GM23338 (cell line): ENCODE data around the gene OSGEPL1.

Source experiments
- CREB1 ChIP-seq: fragments of 250-450 bp; sonication (Bioruptor Pico); IDR thresholded peaks from 2 replicates; pipeline ENCODE4 v1.5.0; 2020; ENCODE audit warnings: low read depth, mild to moderate bottlenecking, moderate library complexity
- EZH2 ChIP-seq: fragments of 200-600 bp; sonication (generic); IDR thresholded peaks from one replicate; pipeline ENCODE4 v1.8.0; 2017; ENCODE audit warnings: antibody characterized with exemption, mild to moderate bottlenecking, low read depth; ENCODE audit not compliant: unreplicated experiment
- EZH2phosphoT487 ChIP-seq: fragments of 200-600 bp; sonication (generic); IDR thresholded peaks from one replicate; pipeline ENCODE4 v1.8.1; 2018; ENCODE audit warnings: antibody characterized with exemption; ENCODE audit not compliant: unreplicated experiment
- JUNB ChIP-seq: IDR thresholded peaks from one replicate; pipeline ENCODE4 v1.6.1; 2016; ENCODE audit warnings: antibody characterized with exemption; ENCODE audit not compliant: unreplicated experiment
- NANOG ChIP-seq: IDR thresholded peaks from 2 replicates; pipeline ENCODE4 v1.6.1; 2016; ENCODE audit warnings: antibody characterized with exemption, borderline replicate concordance
- POLR2AphosphoS5 ChIP-seq: IDR thresholded peaks from 2 replicates; pipeline ENCODE4 v1.6.1; 2016; ENCODE audit warnings: antibody characterized with exemption, low read depth
- ZNF114 ChIP-seq: fragments of 250-450 bp; sonication (Bioruptor Pico); IDR thresholded peaks from 2 replicates; pipeline ENCODE4 v1.5.0; 2020; ENCODE audit warnings: mild to moderate bottlenecking, moderate library complexity
- ZNF331 ChIP-seq: fragments of 250-450 bp; sonication (Bioruptor Pico); IDR thresholded peaks from 2 replicates; pipeline ENCODE4 v1.5.0; 2020; ENCODE audit warnings: low read depth, mild to moderate bottlenecking, moderate library complexity
- TF ChIP-seq, protein P1 (sequence below), 2 experiments: fragments of 200-600 bp in 1 of 2; sonication (generic) in 1 of 2; conservative IDR thresholded peaks; 2 replicates each; pipeline versions ENCODE4 v1.5.1 to v1.6.1; 2016 to 2017; ENCODE audit warnings: antibody characterized with exemption in 2 of 2, low read depth in 2 of 2, mild to moderate bottlenecking in 2 of 2, moderate library complexity in 1 of 2
- TF ChIP-seq, protein P2 (sequence below): IDR thresholded peaks from one replicate; pipeline ENCODE4 v1.6.1; 2018; ENCODE audit warnings: antibody characterized with exemption; ENCODE audit not compliant: unreplicated experiment
- TF ChIP-seq, protein P3 (sequence below): IDR thresholded peaks from 2 replicates; pipeline ENCODE4 v1.6.1; 2016; ENCODE audit warnings: antibody characterized with exemption

DNA sequence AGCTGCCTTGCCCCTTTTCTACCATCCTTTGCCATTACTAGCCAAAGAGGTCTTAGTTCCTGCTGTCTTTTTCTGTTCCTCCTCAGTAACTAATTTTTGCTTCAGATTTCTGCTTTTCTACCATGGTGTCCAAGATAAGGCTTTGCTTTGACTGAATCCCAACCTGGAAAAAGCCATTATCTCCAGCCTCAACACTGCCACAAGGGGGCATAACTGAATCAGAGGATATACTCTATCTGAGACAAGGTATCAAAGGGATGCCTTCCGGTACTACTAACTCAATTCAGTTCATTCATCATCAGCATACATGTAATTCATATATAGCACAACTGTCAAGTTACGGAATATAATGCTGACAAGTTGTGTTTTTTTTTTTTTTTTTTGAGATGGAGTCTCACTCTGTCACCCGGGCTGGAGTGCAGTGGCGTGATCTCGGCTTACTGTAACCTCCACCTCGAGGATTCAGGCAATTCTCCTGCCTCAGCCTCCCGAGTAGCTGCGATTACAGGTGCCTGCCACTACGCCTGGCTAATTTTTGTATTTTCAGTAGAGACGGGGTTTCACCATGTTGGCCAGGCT is 11.4 kb downstream of the OSGEPL1 start:
- TF ChIP-seq, protein P1, sequence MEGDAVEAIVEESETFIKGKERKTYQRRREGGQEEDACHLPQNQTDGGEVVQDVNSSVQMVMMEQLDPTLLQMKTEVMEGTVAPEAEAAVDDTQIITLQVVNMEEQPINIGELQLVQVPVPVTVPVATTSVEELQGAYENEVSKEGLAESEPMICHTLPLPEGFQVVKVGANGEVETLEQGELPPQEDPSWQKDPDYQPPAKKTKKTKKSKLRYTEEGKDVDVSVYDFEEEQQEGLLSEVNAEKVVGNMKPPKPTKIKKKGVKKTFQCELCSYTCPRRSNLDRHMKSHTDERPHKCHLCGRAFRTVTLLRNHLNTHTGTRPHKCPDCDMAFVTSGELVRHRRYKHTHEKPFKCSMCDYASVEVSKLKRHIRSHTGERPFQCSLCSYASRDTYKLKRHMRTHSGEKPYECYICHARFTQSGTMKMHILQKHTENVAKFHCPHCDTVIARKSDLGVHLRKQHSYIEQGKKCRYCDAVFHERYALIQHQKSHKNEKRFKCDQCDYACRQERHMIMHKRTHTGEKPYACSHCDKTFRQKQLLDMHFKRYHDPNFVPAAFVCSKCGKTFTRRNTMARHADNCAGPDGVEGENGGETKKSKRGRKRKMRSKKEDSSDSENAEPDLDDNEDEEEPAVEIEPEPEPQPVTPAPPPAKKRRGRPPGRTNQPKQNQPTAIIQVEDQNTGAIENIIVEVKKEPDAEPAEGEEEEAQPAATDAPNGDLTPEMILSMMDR (conservative IDR thresholded peaks at IDR 0.05; ENCODE audit: low read depth in 2 of 2) = peak; percentile 80 to 81
- TF ChIP-seq ZNF114 (CRISPR knock-in tag) (no peak), JUNB (no peak), EZH2 (no peak), NANOG (no peak), POLR2AphosphoS5 (no peak), ZNF331 (CRISPR knock-in tag) (no peak), EZH2phosphoT487 (no peak), CREB1 (CRISPR knock-in tag) (no peak)
- TF ChIP-seq, protein P2, sequence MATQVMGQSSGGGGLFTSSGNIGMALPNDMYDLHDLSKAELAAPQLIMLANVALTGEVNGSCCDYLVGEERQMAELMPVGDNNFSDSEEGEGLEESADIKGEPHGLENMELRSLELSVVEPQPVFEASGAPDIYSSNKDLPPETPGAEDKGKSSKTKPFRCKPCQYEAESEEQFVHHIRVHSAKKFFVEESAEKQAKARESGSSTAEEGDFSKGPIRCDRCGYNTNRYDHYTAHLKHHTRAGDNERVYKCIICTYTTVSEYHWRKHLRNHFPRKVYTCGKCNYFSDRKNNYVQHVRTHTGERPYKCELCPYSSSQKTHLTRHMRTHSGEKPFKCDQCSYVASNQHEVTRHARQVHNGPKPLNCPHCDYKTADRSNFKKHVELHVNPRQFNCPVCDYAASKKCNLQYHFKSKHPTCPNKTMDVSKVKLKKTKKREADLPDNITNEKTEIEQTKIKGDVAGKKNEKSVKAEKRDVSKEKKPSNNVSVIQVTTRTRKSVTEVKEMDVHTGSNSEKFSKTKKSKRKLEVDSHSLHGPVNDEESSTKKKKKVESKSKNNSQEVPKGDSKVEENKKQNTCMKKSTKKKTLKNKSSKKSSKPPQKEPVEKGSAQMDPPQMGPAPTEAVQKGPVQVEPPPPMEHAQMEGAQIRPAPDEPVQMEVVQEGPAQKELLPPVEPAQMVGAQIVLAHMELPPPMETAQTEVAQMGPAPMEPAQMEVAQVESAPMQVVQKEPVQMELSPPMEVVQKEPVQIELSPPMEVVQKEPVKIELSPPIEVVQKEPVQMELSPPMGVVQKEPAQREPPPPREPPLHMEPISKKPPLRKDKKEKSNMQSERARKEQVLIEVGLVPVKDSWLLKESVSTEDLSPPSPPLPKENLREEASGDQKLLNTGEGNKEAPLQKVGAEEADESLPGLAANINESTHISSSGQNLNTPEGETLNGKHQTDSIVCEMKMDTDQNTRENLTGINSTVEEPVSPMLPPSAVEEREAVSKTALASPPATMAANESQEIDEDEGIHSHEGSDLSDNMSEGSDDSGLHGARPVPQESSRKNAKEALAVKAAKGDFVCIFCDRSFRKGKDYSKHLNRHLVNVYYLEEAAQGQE = no peak
- TF ChIP-seq, protein P3, sequence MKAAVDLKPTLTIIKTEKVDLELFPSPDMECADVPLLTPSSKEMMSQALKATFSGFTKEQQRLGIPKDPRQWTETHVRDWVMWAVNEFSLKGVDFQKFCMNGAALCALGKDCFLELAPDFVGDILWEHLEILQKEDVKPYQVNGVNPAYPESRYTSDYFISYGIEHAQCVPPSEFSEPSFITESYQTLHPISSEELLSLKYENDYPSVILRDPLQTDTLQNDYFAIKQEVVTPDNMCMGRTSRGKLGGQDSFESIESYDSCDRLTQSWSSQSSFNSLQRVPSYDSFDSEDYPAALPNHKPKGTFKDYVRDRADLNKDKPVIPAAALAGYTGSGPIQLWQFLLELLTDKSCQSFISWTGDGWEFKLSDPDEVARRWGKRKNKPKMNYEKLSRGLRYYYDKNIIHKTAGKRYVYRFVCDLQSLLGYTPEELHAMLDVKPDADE = no peak
